Retina (tissue), 1 donor: ENCODE results near the gene DYRK2.
A peak's percentile ranks its signal among the peaks of the same experiment; 100 is the strongest.

Source experiments
- DNase-seq: peaks from one replicate; pipeline ENCODE4 v3.0.0-alpha.2; 2016

Gene DYRK2

DNA sequence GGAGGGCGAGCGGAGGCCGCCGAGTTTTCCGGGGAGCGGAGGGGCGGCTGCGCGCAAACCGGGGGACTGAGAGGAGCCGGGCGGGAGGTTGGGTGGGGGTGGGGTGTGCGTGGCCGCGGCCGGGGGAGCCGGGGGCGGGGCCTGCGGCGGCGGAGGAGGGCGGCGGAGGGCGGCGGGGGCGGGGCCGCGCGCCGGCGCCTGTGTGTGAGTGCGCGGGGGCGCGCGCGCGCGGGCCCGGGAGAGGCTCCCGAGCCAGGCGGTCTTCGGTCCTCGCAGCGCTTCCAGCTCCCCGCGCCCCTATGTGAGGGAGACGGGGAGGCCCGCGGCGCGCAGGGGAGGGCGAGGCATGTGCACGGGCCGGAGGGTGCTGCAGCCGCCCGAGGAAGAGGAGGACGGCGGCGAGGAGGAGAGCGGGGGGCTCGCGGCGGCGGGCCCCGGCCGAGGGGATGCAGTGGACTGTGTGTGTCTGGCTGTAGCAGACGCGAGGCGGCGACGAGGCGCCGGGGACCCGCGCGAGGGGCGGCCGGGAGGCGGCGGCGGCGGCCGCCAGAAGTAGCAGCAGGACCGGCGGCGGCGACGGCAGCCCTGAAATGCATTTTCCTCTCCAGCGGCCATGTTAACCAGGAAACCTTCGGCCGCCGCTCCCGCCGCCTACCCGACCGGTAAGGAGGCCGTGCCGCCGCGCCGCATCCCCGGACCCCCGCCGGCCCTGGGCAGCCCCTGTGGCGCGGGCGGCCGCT lies at the start of gene DYRK2:
Gene DYRK2 (plus strand): TSS at position 225 of the 740 bp plus-strand sequence. CDS start 389 bp downstream, at position 614.
- DNase-seq, result peak; percentile 89

DNA sequence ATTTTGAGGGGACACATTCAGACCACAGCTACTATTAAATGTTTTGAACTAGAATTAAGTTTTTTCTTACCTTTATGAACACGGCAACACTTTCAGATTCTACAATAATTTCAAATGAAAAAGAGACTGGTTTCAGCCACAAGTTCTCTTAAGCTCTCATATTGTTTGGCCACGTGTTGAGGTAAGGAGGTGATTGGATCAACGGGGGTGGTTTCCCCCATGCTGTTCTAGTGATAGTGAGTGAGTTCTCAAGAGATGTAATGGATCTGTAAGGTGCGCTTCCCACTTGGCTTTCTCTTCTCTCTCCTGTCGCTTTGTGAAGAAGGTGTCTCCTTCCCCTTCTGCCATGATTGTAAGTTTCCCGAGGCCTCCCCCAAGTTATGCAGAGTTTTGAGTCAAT lies 48.9 kb upstream of the DYRK2 start:
- no peak for DNase-seq

DNA sequence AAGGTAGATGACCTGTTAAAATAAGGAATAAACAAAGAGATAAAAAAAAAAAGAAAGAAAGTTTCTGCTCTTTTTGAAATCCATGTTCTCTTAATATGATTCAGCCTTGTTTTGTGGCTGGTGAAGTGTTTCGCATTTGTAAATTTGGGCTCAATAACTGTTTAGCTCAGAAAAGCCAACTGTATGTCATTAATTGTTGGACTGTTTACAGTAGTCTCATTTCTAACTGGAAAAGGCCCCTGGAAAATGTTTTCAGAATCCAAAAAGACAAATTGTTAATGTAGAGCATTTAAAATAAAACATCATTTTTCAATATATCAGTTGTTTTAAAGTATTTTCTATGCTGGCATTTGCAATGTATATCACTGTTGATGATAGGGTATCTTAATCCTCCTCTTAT lies 47.4 kb upstream of the DYRK2 start:
- no peak for DNase-seq

DNA sequence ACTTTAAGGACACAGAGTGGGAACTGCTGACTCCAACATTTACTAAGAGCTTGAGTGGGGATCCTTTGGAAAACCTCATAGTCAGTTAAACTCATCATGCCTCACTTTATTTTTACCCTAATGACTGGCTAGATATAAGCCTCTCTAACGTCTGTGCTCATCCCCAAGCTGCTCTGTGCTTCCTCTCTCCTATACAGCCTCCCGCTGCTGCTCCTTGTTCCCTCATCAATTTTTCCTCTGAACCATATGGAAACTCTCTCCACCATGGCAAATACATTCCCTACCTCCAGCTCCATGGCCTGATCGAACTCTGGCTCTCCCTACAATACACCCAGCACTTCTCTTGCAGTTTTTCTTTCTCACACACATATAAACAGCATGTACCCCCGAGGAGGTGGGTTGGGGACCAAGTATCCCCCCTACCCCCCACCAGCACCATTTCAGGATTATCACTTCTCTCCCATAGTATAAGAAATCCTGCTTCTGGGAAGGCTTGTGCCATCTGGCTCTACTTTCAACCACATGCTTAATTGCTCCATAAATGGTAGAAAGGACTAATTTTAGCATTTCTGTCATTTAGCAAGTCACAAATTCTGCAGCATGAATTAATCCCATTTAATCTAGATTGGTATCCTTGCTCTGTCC lies 39.2 kb upstream of the DYRK2 start:
- no peak for DNase-seq

DNA sequence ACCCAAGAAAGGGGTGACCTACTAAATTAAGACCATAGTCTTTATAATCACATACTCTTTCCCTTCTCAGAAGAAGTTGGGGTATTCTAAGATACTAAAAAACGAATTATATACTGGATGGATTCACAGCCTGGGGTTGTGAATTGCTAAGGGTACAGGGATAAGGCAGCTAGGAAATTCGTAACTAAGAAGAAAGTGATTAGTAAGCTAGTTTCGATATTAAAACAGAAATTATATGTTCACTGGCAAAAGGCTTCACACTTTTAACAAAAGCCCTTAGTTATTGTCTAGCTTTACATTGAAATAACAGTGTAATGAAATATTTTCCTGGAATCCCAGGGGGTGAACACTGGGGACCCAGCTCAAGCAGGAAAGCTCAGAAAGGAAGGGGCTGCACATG lies 35.5 kb upstream of the DYRK2 start:
- no peak for DNase-seq

DNA sequence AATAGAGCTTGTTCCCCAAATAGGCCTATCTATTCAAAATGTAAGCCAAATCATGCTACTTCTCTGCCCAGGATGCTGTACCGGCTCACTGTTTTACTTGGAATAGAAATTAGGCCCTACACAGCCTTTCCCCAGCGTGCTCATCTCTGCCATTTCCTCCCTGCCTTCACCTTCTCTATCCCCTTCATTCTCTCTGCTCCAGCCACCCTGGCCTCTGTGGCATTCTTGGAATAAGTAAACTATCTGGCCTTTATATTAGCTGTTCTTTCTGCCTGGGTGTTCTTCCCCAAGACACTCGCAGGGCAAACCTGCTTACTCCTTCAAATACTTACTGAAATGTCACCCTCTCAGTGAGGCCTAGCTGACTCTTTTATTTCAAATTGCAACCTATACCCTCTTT lies 30.9 kb upstream of the DYRK2 start:
- no peak for DNase-seq

DNA sequence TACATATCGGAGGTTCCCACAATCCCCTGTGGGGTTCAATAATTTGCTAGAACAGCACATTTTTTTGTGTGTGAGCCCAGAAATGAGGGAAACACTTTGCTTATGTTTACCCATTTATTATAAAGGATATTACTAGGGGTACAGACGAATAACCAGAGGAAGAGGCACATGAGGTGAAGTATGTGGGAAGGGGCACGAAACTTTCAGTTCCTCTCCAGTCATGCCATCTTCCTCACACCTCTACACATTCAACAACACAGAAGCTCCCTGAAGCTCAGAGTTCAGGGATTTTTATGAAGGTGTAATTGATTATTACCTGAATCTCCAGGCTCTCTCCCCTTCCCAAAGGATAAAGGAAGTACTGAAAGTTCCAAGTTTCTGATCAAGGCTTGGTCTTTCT lies 30.2 kb upstream of the DYRK2 start:
- DNase-seq, result no peak

DNA sequence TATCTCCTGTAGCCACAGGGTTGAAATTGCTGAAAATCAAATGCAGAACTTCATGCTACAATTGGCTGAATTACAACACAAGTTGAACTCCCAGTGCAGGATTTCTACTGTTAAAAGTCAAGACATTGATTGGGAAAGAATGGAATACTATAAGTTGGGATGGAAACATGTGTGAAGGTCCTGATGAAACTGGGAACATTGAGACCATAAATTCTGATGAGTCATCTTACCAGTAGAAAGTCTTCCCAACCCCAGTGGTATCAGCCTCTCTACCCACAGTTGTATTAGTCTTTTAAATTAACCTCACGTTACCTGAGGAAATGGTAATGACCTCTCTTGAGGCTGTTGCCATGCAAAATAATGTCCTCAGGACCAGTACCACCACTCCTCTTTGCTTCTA lies 27.4 kb upstream of the DYRK2 start:
- no peak for DNase-seq

DNA sequence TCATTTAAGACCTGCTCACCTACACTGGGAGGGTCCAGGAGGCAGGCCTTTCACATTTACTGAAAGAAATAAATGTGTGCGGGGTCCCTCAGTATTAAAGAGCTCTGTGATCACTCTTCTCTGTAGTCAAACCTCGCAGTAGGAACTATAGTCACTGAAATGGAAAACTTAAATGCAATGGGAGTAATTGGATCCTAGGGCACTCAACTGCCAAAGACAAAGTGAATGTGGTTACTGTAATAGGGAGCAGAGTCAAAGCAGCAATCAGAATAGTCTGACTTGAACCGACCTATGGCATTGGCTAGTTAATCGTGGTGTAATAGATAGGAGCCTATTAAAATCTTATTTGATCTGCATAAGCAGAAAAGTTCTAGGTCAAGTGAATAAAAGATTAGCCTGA lies 26.6 kb upstream of the DYRK2 start:
- DNase-seq, result no peak

DNA sequence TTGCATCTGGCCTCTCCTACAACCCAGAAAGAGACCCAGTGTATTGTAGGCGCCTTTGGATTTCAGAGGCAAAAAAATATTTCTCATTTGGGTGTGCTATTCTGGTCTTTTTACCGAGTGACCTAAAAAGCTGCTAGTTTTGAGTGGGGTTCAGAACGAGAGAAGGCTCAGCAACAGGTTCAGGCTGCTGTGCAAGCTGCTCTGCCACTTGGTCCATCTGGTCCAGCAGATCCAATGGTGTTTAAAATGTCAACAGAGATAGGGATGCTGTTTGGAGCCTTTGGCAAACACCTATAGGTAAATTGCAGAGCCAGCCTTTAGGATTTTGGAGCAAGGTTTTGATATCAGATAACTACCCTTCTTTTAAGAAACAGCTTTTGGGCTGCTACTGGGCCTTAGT lies 25.3 kb upstream of the DYRK2 start:
- no peak for DNase-seq

DNA sequence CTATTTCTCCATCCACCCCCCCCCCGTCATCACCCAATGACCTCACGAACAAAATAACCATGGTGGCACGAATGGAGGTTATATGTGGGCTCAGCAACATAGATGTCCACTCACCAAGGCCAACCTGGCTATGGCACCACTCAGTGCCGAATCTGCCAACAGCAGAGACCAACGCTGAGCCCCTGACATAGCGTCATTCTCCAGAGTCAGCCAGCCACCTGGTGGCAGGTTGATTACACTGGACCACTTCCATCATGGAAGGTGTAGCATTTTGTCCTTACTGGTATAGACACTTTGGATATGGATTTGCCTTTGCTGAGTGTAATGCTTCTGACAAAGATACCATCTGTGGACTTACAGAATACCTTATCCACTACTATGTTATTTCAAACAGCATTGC lies 24.2 kb upstream of the DYRK2 start:
- no peak for DNase-seq

DNA sequence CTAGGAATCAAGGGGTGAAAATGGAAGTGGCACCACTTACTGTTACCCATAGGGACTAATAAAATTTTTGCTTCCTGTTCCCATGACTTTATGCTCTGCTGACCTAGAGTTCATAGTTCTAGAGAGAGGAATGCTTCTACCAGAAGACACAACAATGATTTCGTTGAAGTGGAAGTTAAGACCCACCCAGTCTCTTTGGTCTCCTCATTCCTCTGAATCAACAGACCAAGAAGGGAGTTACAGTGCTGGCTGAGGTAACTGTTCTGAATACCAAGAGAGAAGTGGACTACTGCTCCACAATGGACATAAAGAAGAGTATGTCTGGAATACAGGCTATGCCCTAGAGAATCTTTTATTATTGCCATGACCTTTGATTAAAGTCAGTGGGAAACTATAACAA lies 23.5 kb upstream of the DYRK2 start:
- no peak for DNase-seq

DNA sequence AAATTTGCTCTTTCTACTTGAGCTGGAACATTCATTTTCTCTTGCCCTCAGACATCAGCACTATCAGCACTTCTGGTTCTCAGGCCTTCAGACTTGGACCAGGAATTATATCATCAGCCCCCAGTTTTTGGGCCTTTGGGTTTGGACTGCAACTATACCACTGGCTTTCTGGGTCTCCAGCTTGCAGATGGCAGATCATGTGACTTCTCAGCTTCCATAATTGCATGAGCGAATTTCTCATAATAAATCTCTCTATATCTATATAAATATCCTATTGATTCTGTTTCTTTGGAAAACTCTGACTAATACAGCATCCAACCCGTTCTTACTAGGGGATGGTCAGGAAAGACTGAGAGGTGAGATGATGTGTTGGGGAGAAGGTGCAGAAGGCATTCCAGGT lies 22.4 kb upstream of the DYRK2 start:
- no peak for DNase-seq

DNA sequence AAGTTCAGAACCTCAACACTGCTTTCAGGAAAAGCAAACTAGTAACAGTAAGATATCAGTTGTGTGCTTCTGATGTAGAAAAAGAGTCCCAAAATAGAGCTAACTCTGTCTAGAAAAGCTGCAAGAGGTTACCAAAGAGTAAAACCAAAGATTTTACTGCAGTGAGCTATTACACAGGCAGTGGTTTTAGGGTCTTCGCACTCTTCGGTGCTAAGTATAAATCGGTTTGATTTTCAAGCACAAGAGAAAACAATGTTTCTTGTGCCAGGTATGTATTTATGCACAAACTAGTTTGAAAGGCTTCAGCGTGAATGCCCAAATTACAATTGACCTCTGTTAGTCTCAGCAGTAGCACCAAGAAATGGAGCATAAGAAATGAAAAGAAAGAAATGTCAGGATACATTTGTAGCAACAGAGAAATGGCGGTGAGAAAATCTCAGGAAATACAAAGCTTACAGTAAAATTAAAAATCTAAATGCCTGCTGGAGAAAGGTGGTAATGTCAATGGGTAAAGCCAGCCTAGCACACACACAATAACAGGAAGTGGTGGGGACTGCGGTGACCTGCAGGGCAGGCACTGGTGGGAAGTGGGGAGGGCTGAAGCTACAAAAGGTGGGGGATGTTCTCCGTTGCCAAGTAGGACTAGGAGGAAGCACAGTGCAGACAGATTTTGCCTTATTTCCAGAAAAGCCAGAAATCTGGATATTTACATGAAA lies 18.0 kb upstream of the DYRK2 start:
- DNase-seq, result peak; percentile 26

DNA sequence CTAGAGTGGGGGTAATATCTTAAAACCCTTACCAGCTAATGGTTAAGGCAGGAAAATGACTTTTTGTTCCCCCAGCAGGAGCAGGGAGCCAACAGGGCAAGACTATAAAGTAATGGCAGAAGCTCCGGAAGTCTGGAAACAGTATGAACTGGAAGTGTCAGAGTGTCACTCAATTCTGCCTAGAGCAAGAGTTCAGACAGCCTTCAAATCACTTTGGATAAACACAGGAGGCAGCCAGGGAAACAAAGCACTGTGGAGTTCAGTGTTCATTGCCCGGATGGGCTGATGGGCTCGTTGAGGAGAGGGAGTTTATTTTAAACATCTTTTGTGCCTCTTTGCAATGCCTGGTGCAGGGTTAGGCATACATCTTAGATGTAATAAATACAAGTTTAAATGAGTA lies 16.5 kb upstream of the DYRK2 start:
- DNase-seq, result peak; percentile 25

DNA sequence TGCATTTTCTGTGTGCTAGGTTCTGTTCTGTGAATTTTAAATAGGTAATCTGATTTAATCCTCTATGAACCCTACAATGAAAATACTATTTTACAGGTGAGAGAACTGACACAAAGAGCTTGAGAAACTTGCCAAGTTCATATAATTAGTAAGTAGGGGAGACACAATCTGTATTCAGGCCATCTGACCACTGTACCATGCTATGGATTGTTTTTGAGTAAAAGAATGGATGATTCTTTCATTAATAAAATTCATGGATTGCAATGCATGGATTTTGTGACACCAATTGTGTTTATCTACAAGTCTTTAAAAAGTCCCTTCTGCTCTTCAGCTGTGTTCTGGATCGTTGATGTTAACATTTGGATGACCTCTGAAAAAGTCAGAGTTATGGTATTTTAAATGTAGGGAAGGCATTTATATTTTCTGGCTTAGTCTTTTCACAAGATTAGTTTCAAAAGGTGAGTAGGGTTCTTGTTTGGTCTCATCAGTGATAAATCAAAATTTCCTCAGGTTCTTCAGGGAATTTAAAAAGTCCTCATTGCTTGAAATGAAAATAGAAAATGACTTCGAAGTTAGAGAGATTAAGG lies 15.4 kb upstream of the DYRK2 start:
- no peak for DNase-seq

DNA sequence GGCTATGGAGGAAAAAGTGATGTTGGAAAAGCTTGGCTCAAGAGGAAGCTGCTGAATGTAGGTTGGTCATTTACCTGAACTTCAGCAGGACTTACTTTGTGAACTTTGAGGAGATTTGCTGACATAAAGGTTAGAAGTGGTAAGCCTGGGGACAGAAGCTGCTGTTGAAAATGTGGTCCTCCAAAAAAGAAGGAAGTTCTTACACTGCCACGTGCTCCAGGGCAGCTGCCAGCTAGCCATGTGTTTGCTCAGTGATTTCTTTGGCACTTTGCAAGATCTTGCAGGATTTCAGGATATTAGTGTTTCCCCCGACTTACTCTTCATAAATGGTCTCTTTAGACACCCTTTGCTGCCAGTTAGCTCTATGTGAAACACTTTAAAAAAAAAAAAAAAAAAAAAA lies 14.8 kb upstream of the DYRK2 start:
- no peak for DNase-seq

DNA sequence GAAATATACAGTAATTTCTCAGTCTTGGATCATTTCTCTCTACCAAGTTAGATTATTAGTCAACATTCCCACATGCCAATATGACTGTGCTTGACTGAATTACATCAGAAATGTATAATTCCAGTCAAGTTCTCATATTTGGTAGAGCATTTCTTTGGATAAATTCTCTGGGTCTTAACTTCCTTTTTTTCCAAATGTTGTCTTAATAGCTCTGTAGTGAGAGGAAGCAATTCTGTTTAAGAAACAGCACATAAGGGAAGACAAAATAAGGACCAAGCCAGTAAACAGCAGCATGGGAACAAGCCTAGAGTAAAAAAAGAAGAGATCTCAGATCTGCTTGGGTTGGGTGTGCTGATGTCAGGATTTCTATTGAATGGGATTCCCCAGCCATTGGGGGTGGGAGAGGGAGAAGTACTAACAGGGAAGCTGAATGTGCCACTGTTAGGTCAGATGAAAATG lies 14.2 kb upstream of the DYRK2 start:
- no peak for DNase-seq

DNA sequence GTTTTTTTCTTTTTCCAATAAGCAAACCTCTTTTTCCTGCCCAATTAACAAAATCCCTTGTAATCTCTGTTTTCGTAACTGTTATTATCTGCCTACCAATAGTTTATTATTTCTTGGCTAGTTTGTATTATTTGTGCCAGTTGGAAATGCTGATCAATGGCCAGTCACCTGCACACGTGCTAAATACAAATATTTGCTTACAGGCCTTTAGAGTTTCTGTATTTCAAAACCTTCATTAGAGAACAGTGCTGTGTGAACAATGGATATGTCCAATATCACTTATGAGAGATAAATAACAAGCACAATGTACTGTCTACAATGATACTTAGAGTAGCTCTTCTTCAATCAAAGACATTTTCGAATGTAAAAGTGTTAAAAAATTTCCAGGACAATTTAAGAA lies 10.8 kb upstream of the DYRK2 start:
- DNase-seq, result no peak

DNA sequence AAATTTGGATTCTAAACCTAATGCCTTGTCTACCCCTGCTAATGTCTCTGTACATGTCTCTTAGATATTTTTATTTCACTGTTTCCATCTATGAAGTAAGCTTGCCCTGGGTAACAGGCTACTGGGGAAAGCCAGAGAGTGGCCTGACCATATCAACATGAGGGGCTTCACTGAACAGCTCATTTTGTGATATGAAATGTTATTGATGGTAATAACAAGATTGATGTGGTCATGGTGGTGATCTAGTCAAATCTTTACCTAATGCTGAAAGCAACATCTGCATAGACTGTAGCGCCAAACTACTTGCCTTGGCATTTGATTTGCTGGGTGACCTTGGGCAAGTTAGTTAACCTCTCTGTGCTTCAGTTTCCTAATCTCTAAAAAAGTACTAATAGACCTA lies 9.9 kb upstream of the DYRK2 start:
- DNase-seq, result no peak

DNA sequence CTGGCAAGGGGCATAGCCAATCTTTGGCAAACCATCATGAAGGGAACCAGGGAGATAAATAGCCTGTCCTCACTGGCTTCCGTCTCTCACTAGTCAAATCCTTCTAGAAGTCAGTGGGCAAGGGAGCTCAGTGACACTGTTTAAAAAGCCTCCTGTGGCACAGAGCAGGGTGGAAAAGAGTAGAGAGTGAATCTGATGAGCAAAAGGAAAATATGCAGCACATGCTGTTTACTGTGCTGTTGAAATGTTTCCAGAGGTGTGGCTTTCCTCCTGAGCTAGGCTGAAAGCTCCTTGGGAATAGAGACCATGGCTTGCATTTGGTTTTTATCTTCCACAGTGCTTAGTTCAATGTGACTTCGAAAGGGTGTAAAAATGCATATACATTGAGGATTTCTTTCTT lies 7.7 kb upstream of the DYRK2 start:
- DNase-seq, result no peak

DNA sequence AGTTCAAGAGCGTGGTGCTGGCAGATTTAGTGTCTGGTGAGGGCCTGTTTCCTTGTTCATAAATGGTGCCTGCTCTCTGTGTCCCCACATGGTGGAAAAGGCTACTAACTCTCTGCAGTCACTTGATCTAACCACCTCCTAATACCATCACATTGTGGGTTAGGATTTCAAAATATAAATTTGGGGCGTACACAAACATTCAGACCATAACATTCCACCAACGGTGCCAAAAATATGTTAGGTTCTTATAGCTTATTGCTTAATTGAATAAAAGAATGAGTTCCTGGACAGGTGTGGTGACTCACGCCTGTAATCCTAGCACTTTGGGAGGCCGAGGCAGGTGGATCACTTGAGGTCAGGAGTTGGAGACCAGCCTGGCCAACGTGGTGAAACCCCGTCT lies 3.4 kb upstream of the DYRK2 start:
- no peak for DNase-seq

DNA sequence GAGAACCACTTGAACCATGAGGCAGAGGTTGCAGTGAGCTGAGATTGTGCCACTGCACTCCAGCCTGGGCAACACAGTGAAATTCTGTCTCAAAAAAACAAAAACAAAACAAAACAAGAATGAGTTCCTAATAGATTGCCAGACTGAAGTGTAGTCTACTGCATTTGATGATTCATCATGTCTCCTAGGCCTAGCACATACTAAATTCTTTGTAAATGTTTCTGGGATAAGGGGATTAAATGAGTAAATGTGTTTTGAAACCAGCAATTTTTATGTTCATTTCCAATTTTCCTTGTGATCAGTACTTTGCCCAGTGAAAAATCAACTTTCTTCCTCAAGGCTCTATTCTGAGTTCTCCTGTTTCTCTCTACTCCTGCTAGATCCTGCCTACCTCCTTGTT lies 2.9 kb upstream of the DYRK2 start:
- no peak for DNase-seq

DNA sequence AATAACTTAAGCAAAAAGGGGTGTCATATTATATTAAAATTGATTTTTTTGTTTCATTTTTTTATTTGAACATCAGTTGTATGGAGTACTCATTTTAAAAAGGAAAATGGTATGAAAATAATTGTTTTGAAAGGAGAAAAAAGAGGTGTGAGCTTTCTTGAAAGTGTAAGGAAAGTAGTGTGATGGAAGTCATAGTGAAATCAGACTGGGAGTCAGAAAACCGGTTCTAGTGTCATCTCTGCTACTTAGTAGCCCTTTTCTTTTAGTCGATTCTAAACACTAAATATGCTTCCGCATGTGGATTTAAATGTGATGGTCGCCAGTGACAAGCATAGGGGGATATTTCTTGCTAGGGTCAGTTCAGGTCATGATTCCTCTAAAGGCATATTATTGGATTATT lies 1.8 kb upstream of the DYRK2 start:
- DNase-seq, result no peak
